ENCODE data around the gene GEMIN5.
"Not testable (repeated sequence)": the region's sequence is repeated elsewhere in the genome, so short reads cannot be mapped to it uniquely, and the experiment has no call there.

GEMIN5 gene

DNA sequence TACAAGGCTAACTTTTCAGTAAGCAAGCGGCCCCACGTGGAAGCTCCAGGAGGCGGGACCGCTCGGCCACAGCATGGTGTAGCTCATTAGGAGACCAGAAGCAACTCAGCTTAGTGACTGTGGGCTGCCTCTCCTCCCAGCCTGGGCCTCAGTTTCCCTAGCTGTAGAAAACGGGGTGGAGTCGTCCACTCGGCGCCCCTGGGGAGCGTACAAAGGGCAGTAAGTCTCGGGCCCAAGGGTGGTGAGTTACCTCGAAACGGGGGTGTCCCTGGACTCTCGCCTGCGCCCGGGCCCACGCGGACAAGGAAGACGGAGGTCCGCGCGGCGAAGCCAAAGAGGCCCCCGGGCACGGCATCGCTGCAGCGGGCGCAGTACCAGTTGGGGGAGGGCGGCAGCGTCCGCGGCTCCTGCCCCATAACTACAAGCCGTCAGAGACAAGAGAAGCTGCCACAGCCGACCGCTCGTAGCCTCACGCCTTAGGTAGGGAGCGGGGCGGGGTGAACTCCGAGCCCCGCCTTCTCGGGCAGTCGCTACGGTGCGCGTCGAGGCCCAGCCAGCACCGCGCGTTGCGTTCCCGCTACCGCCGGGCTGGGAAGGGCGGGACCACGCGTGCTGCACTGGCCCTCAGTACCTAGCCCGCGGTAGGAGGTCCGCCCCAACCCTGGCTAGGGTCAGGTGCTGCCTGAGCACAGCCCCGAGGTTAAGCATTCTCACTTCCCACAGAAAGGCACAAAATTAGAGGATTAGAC, at the start of gene GEMIN5:
GEMIN5 (minus strand) TSS at position 494 of the 749 bp plus-strand sequence; CDS start at position 416, 78 bp downstream.
- peak; percentile 91 for DNase-seq

- DNase-seq, result no peak
Measured at GRCh38 chr5:154986151-154986550, 48.1 kb upstream of the GEMIN5 start.

- no peak for DNase-seq
Measured at GRCh38 chr5:154984946-154985516, 47.0 kb upstream of the GEMIN5 start.

- not testable (repeated sequence) for DNase-seq
Measured at GRCh38 chr5:154978294-154978693, 40.3 kb upstream of the GEMIN5 start.

DNA sequence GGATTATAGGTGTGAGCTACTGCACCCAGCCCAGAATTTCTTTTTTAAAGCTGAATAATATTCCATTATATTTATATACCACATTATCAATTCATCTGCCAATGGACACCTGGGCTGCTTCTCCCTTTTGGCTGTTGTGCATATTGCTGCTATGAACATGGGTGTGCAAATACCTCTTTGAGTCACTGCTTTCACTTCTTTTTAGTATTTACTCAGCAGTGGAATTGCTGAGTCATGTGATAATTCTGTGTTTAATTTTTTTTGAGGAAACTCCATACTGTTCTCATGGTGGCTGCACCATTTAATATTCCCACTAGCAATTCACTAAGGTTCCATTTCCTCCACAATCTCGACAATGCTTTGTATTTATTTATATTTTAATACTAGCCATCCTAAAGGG, 39.4 kb upstream of the GEMIN5 start:
- no peak for DNase-seq

- DNase-seq, result not testable (repeated sequence)
Measured at GRCh38 chr5:154976082-154976481, 38.1 kb upstream of the GEMIN5 start.

- DNase-seq, result no peak
Measured at GRCh38 chr5:154972476-154973080, 34.6 kb upstream of the GEMIN5 start.

DNA sequence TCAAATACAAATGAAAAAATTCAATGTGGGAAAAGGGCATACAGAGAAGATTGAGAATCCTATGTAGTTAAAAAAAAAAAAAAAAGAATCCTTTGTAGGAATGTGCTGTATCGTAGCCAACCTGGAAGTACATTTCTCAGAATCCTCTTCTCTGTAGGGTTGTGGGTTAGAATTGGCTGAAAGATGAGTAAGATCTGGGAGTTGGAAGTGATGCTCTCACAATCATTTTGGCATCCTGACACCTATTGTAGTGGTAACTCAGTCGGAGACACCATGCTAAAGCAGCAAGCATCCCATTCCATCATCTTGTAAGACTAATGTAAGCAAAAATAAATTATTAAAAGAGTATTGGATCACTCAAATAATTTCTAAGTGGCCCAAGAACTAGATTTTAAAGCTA, 33.5 kb upstream of the GEMIN5 start:
- no peak for DNase-seq

- DNase-seq, result no peak
Measured at GRCh38 chr5:154970759-154971158, 32.7 kb upstream of the GEMIN5 start.

GRCh38 chr5:154968953-154969352, 30.9 kb upstream of the GEMIN5 start:
- DNase-seq, result no peak

- DNase-seq, result no peak
Measured at GRCh38 chr5:154967421-154968024, 29.5 kb upstream of the GEMIN5 start.

GRCh38 chr5:154966874-154967273, 28.9 kb upstream of the GEMIN5 start:
- DNase-seq, result no peak

DNA sequence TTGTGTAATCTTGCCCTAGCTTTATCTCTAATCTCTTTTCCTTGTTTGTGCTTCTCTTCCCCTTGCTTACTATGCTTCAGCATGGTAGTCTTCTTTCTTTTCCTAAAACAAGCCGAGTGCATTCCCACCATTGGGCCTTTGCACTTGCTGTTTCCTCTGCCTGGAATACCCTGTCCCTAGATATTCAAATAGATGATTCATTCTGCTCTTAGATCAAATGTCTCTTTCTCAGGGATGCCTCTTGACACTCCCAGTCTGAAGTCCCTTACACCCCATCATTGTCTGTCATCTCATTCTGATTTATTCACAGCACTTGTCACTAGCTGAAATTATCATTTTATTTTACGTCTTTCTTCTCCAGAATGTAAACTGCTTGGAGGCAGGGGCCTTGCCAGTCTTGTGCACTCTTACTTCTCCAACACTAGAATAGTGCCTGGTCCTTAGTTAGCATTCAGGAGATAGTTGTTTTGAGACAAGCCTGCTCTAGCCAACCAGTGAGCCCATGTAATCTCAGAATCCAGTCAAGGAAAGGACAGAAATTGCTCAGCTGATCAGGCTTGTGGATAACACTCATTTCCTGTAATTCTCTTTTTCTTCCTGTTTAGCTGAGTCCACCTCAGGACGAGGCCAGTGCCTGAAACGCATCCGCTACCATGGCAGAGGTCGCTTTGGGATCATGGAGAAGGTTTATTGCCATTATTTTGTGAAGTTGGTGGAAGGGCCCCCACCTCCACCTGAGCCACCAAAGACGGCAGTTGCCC, 28.2 kb upstream of the GEMIN5 start:
- DNase-seq, result no peak

- DNase-seq, result no peak
Measured at GRCh38 chr5:154962494-154962893, 24.5 kb upstream of the GEMIN5 start.

DNA sequence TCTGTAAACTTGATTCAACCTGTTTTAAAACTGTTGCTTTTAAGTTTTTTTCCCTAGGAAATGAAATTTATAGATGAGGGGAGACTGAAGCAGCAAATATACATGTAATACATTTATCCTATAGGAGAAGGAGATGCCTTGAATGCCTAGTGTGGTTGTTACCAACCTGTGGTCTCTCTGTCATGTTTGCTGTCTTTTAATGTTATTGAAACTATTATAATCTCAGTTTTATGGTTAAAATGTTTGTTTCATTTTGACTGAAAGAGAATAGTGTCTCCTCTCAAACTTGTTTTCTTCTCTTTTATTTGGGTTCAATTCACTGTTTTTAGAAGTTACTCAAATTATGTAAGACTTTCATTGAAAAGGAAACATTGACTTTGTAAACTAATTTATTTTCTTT, 18.7 kb upstream of the GEMIN5 start:
- DNase-seq, result no peak

GRCh38 chr5:154949781-154950180, 11.8 kb upstream of the GEMIN5 start:
- no peak for DNase-seq

GRCh38 chr5:154948313-154948712, 10.3 kb upstream of the GEMIN5 start:
- no peak for DNase-seq

DNA sequence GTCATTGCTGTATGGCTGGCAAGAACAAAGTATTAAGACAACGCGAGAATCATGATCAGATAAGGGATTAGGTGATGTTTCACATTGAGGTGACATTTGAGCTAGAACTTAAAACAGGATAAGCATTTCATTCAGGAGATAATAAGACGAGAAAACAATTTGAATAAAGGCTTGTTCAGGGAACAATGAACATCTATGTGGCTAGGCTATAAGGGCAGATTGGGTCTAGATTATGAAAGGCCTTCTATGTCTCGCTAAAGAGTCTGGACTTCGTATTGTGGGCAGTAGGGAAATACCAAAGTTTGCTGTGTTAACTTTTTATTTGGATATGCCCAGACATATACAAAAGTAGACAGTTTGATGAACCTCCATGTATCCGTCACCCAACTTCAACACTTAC, 9.8 kb upstream of the GEMIN5 start:
- DNase-seq, result no peak

- no peak for DNase-seq
Measured at GRCh38 chr5:154945695-154946301, 7.8 kb upstream of the GEMIN5 start.

DNA sequence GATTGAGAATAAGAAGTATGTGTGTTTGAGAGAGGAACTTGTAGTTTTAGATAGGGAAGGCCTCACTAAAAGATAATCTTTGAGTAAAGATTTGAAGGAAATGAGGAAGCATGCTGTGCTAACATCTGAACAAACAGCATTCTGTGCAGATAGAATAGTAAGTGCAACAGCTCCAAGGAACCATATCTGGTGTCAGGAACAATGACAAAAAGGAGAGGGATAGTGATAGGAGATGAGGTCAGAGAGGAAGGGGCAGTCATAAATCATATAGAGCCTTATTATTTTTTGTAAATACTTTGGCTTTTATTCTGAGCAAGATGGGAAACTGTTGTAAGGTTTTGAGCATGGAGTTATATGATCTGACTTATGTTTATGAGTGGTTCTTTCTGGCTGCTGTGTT, 6.7 kb upstream of the GEMIN5 start:
- DNase-seq, result no peak

DNA sequence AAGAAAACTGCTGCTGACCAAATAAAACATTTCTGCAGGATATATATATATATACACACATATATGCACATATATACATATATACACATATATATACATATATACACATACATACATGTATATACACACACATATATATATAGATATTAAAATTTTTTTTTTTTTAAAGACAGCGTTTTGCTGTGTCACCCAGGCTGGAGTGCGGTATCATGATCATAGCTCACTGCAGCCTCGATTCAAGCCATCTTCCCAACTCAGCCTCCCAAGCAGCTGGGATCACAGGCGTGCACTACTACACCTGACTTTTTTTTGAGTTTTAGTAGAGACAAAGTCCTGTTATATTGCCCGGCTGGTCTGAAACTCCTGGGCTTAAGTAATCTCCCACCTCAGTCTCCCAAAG, 5.5 kb upstream of the GEMIN5 start:
- no peak for DNase-seq

DNA sequence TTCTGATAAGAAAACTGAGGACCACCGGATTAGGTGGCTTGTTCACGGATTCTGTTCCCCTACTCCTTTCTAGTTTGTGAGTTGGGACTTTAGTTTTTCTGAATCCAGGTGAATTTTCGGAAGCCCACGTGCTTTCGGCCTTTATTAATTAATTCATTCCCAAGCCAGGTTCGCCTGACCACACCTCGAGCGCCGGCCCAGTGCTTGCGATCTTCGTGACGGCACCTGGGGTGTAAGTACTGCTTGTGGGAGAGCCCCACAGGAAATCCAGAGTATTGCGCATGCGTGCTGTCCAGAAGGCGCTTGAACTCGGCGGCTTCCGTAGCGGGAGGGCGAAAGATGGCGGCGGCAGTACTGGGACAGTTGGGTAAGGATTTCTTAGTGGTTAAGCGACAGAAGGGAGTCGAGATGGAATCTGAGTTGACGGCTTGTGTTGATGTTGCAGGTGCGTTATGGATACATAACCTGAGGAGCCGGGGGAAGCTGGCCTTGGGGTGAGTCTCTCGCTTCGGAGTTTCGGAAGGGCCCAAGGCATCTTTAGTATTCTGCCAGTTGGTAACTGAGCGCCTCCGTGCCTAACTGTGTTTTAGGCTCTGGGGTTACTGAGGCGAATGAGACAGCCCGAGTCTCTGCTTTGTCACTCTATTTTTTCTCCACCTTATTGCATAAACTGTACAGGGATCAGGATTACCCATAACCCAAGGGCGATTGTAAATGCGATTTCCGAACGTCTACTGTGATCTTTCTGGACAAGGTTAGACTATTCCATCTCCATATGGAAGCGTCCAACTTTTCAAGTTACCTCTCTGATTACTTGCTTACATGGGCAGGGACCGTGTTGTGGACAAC, 3.0 kb upstream of the GEMIN5 start, which contains the start of gene MRPL22:
MRPL22 (plus strand) TSS at position 302 of the 849 bp plus-strand sequence; CDS start at position 340, 38 bp downstream.
- DNase-seq, result peak; percentile 95
